GM19239 (cell line): ENCODE data around the gene OTUB2.

Experiments used
- DNase-seq: peaks from one replicate; pipeline ENCODE4 v3.0.0; 2011; ENCODE audit warnings: low spot score; ENCODE audit not compliant: insufficient read length
- FAIRE-seq: peaks from 2 replicates; lab custom pipeline; 2011; peaks lifted over from hg19 to GRCh38; lab: Jason Lieb, UNC

The OTUB2 gene

DNA sequence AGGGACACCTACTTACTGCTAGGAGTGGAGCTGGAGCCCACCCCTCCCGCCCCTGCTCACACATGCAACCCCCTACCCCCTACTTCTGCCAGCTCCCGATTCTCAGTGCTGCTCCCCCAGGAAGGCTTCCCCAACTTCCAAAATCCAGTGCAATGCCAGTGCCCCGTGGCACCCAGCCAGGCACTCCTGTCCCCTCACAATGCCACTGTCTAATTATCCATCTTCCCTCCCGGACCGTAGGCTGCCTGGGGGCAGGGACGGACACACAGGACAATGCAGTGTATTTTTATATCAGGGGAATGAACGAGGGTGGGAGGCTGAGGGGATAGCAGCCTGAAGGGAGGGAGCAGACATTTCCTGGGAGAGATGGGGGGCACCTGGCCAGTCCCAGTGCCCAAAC, 12.4 kb downstream of the OTUB2 start:
- FAIRE-seq (no peak), DNase-seq (no peak)

GRCh38 chr14:94038921-94039629, 12.9 kb downstream of the OTUB2 start:
- FAIRE-seq = no peak

DNA sequence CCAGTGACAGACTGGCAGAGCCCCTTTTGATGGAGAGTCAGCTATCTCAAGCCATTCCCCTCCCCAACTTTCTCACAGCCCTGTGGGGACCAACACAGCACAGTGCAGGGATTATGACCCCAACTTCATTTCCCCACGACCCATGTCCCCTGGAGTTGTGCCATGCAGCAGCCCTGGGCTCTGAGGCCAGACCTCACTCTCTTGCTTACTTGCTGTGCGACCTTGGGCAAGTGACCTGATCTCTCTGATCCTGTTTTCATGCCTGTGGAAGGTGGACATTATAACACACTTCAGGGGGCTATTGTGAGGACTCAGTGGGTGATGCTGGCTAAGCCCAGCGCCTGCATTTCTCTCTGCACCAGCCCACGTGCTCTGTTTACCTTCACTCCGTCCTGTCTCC, 14.1 kb downstream of the OTUB2 start:
- FAIRE-seq (no peak), DNase-seq (no peak)

More at GRCh38 chr14:94038921-94039629, 12.9 kb downstream of the OTUB2 start:
- DNase-seq = no peak

- no peak for FAIRE-seq
- DNase-seq = no peak
Observed at GRCh38 chr14:94040796-94041195, 14.7 kb downstream of the OTUB2 start.

DNA sequence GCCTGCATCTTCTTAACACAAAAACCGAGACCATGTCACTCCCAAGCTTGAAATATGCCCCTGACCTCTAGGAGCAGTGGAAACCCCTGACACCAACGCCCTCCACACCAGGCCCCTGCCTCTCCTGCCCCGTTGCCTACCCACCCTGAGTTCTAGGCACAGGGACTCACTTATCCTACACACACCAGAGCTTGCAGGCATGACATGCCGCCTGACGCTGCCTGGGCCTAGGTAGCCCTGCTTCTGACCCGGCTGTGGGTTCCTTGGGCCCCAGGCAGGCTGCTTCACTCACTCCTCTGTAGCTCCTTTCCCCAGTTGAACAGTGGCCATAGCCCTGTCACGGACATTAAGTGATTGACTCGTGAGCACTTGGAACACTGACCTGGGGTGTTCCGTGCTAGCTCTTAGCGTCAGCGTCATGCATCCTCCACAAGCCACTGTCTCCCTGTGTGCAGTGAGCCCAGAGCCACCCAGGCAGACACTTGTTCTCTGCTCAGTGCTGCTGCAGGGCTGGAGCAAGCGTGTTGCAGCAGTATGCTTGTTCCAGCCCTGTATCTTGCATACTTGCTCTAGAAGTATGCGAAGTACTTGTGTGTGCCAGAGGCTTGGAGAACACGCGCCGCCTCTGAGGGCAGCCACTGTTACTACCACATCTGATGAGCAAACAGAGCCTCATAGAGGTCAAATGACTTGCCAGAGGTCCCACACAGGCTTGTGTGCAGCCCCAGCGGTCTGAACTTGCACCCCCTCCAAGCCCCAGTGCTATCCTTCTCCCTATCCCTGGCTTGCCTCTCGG, 15.6 kb downstream of the OTUB2 start:
- DNase-seq = no peak
- no peak for FAIRE-seq

- DNase-seq (no peak), FAIRE-seq (no peak)
Observed at GRCh38 chr14:94042433-94043091, 16.4 kb downstream of the OTUB2 start.

DNA sequence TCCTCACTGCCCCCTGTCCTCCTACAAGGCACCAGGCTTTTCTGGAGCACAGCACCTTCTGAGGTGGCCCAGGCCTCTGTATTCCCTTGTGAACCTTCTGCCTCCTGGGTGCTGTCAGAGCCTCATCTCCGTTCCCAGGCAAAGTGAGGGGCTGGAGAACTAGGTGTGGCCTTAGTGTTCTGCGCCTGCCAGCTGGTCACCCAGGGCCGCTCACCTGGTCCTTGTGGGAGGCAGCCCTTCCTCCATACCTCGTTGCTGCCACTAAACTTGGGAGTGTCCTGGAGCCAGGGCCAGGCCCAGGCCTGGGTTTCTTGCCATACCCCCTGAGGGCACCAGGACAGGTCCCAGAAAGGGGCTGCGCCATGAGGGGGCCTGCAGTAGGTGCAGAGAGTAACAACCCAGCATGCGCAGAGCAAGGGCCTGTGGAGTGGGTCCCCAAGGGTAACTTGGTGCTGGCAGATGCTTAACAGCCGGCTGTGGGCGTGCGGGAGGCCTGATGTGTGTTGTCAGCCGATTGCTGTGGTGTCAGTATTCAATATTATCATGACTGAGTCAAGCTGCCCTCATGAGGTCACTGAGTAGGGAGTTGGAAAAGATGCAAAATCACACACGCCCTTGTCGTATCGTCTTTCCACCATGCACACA, 17.1 kb downstream of the OTUB2 start:
- no peak for FAIRE-seq
- DNase-seq = no peak

DNA sequence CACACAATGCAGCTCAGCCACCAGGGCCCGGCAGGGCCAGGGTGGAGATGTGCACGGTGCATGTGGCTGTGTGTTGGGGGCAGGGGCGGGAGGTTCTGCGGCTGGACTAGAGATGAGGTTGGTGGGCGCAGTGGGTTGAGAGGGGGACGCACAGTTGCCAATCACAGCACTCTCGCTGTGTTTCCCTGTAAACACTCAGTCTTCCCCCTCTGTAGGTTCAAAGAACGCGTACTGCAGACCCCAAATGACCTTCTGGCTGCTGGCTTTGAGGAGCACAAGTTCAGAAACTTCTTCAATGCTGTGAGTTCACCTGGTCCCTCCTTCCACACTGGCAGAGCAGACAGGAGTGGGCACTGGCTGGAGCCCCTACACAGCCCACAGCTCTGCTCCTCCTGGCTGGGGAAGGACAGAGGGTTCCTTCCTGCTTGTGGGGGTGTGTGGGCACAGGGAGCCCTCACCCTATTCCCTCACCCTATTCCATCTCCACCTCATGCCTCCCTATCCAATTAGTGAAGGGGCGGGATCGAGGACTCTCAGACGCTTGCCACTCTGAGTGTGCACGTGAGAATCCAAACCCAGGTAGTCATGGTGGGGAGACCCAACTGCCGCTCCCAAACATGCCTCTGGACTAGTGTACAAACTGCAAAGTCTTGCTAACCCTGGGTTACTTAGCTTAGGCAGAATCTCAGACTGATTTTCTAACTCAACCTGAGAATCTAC, 17.8 kb downstream of the OTUB2 start:
- DNase-seq (no peak), FAIRE-seq (no peak)

- FAIRE-seq (no peak), DNase-seq (no peak)
Observed at GRCh38 chr14:94044476-94045091, 18.4 kb downstream of the OTUB2 start.

GRCh38 chr14:94045101-94045500, 19.0 kb downstream of the OTUB2 start:
- no peak for FAIRE-seq
- DNase-seq = no peak

- FAIRE-seq = no peak
- DNase-seq = no peak
Observed at GRCh38 chr14:94045563-94046345, 19.6 kb downstream of the OTUB2 start.

DNA sequence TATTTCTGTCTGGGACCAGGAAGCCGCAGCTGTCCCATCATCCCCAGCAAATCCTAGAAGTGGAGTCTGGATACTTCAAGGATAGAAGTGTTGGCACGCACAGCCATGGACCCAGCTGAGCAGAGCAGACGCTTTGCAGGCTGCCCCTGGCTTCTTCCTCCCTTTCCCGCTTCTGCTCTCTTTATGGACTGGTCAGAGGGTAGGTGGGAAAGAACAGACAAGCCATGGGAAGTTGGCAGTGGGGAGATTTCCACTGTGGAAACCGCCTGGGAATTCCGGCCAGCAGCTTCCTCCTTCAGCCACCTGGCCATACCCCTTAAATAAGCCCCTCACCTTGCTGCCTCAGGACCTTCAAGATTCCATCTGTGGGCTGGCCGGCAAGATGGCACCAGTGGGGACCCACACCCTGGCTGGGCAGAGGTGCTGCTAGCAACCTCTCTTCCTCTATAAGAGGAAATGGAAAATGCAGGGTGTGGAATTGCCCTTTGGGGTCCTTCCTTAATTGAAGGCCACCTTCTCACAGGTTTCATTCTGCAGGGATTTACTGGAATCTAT, 20.6 kb downstream of the OTUB2 start:
- DNase-seq = no peak

DNA sequence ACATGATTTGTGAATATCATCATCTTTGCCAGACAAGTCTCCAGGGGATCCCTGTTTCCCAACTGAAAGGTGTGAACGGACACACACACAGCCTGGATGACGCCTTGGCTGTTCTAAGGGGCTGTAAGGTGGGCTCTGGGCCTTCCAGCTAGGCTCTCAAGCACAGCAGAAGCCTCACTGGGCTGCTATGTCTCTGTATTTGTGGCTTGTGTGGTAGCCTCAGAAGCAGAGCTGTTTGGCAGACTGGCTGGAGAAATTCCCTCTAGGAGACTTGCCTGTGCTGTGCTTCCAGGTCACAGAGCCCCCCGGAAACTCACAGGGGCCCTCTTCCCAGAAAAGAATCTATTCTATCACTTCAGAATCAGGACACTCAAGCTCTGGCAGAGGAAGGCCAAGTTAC, 21.4 kb downstream of the OTUB2 start:
- FAIRE-seq (no peak), DNase-seq (no peak)

More for the DNA sequence above, 20.6 kb downstream of the OTUB2 start:
- FAIRE-seq = no peak

- DNase-seq (no peak), FAIRE-seq (no peak)
Observed at GRCh38 chr14:94048691-94049624, 22.8 kb downstream of the OTUB2 start.

GRCh38 chr14:94049625-94050023, 23.5 kb downstream of the OTUB2 start:
- FAIRE-seq (no peak), DNase-seq (no peak)

- DNase-seq (no peak), FAIRE-seq (no peak)
Observed at GRCh38 chr14:94050231-94050880, 24.2 kb downstream of the OTUB2 start.

- DNase-seq (no peak), FAIRE-seq (no peak)
Observed at GRCh38 chr14:94051115-94051514, 25.0 kb downstream of the OTUB2 start.
